ENCODE measurements around the gene SPPL2B.

Gene SPPL2B

DNA sequence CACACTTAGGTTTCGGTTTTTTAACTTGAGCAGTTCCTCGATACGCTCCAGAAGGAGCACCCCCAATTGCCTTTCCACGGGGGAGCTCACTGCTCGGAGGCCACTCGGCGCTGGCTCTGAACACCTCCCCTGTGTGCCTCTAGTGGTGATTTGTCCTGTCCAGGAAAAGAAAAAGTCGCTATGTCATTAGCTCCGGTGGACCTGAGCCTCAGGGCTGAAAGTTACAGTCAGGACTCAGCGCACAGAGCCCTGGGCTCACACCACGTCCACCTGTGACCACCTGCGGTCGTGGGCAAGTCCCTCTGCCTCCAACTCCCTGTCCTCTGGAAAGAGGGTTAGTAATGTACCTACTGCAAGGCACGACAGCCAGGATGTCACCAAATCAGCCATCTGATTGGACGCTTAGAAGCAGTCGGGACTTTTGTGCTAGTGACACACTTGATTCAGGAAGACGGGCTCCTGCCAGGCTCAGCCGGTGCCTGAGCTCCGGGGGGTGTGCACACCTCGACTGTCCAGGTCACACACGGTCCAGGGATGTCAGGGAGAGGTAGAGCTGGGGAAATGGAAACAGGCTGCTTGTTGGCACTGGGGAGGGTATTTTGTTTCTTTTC lies 27.7 kb downstream of the SPPL2B start:
- no peak for DNase-seq

DNA sequence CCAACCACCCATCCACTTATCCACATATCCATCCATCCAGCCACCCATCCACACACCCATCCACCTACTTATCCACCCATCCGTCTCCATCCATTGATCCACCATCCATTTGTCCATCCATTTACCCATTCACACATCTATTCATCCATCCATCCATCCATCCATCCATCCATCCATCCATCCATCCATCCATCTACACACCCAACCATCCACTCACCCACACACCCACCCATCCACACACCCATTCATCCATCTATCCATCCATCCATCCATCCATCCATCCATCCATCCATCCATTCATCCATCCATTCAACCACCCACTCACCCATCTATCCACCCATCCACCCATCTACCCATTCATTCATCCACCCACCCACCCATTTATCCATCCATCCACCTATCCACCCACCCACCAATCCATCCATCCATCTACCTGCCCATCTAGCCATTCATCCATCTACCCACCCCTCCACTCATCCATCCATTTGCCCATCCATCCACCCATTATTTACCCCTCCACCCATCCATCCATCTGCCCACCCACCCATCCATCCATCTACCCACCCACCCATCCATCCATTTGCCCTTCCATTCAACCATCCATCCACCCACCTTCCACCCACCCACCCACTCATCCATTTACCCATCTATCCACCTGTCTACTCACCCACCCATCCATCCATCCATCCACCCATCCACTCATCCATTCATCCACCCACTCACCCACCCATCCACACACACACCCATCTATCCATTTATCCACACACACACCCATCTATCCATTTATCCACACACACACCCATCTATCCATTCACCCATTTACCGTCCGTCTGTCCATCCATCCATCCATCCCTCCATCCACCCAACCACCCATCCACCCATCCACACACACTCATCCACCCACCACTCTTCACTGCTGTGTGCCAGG lies 29.1 kb downstream of the SPPL2B start:
- DNase-seq: no peak

DNA sequence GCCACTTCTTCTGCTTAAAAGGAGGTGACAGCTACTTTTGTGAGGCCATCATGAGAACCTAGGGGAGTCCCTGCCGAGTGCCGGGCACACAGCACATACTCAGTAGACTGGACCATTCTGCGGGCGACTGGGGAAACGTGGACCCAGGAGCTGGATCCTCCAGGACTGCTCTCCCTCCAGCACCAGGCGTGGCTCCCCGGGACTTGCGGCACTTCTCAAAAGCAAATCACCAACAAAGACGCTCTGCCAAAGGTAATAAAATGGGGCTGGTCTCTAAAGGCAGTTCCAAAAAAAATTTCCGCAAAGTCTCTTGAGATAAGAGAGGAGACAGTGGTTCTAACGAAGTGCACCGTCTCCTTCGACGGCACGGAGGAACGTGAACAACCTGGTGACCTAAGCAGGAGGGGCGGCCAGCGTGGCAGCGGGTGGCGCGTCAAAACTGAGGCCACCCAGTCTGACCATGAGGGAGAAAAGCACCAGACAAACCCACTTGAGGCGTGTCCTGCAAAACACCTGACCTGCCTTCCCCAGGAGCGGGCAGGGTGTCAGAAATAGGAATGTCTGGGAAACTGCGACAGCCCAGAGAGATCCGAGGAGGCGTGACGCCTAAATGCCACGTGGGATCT lies 30.2 kb downstream of the SPPL2B start:
- DNase-seq: no peak

DNA sequence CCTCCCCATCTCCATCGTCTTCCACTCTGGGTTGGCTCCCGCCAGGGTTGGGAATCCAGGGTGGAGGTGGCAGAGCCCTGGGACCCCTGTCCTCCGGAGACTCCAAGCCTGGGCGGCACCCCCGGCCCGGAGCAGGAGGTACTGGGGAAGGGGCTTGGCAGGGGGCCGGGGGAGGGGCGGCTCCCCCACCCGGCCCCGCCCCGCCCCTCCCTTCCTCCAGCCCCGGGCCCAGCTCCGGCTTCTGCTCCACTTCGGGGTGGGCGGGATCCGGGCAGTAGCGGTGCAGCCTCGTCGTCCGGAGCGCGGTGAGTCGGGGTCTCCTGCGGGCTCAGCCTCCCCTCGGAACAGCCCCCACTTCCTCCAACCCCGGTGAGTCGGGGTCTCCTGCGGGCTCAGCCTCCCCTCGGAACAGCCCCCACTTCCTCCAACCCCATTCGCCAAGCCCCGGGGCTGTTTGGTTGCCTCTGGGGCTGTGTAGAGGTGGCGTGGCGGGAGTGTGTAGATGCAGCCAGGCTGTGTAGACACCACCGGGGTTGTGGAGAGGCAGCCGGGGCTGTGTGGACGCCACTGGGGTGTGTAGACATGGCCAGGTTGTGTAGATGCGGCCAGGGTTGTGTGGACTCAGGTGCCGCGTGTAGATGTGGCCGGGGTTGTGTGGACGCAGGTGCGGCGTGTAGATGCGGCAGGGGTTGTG lies 31.7 kb downstream of the SPPL2B start, which contains the start of gene TMPRSS9:
TMPRSS9 (plus strand) TSS at position 274 of the 694 bp plus-strand sequence. CDS start 29,521 bp downstream, outside the sequence.
- DNase-seq: no peak

DNA sequence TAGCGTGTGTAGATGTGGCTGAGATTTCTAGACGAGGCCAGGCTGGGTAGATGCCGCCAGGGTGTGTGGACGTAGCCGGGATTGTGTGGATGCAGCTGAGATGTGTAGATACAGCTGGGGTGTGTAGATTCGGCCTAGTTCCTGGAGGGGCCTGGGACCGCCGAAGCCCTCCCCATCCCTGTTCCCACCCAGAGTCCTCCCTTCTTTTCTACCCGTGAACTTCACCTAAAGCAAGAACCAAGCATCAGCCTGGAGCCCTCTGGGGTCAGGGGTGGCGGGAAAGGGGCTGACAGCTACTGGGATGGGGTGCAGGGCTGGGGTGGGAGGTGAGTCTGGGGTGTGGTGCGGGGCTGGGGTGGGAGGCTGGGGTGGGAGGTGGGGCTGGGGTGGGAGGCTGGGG lies 32.3 kb downstream of the SPPL2B start:
- no peak for DNase-seq

DNA sequence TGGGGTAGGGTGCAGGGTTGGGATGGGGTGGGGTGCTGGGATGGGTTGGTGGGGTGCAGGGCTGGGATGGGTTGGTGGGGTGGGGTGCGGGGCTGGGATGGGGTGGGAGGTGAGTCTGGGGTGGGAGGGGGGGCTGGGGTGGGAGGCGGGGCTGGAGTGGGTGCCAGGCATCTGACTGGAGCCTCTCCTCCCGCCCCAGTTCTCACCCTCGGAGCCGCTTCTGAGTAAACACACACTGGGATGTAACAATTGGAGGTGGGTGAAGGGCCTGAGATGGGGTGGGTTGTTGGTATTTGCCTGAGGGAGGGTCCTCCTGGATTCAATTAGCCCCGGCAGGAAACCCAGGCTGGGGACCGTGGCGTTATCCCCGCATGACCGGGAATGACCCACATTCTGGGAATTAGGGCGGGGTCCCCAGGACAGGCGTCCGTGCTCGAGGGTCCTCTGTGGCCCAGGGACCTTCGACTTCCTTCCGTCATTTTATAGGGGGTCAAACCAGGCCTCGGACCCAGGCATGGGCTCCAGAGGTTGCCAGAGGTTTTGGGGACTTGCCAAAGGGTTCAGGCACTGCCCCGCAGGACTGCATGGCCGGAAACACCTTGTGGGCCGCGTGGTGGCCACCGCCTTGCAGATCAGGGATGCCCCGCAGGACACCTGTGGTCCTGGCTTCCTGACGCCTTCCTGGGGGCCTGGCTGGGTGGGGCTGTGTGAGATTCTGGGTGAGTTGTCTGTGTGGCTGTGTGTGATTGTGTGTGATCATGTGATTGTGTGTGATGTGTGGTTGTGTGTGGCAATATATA lies 33.0 kb downstream of the SPPL2B start:
- no peak for DNase-seq

DNA sequence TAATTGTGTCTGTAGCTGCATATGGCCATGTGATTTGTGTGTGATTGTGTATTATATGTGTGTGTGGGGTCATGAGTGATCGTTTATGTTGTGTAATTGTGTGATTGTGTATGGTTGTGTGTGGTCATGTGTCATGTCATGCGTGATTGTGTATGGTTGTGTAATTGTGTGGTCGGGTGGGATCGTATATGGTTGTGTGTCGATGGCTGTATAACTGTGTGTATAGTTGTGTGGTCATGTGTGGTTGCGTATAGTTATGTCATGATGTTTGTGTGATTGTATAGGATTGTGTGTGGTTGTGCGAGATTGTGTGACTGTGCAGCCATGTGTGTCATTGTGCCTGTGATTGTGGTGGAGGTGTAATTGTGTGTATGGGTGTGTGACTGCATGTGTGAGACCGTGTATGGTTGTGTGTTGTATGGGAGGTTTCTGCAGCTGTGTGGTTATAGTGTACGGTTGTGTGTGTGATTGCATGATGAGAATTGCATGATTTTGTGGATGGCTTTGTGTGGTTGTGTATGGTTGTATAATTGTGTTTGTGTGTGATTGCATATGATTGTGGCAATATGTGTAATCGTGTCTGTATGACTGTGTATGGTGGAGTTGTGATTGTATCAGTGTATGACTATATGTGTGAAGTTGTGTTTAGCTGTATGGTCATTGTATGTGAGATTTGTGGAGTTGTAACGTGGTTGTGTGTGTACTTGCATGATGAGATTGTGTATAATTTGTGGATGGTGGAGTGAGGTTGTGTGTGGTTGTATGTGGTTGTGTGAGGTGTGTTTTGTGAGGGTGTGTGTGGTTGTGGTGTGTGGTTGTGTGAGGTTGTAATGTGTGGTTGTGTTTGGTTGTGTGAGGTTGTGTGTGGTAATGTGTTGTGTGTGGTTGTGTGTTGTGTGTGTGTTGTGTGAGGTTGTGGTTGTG lies 33.8 kb downstream of the SPPL2B start:
- DNase-seq: no peak

DNA sequence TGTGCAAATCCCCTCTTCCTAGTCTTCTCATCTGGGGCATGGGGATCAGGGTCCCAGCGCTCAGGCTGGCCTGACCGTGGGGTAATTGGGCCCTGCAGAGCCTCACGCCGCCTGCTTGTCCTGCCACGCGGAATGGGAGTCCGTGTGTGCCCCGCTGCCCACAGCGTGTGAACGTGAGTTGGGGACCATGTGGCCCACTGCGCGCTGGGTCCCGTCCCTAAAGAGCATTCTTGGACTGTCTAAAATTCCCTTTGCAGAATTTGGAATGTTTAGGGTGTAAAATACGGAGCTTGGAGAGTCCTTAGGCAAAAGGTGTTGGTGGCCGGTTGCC lies 34.5 kb downstream of the SPPL2B start:
- DNase-seq: no peak

DNA sequence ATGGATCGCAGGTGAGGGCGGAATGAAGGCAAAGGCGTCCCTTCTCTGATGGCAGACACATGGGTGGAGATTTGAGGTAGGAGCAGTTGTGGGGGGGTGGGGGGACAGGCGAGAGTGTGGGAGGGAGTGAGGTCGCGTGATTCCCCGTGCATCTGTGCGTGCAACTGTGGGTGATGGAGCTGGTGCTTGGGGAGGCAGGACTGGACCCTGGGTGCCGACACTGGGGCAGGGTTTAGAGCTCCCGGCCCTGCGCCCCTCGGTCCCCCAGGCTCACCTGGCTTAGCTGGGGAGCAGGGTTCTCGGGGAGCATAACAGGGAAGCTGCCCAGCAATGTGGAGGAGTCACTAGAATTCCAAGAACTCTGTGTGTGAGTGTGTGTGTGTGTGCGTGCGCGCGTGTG lies 34.9 kb downstream of the SPPL2B start:
- DNase-seq: no peak

DNA sequence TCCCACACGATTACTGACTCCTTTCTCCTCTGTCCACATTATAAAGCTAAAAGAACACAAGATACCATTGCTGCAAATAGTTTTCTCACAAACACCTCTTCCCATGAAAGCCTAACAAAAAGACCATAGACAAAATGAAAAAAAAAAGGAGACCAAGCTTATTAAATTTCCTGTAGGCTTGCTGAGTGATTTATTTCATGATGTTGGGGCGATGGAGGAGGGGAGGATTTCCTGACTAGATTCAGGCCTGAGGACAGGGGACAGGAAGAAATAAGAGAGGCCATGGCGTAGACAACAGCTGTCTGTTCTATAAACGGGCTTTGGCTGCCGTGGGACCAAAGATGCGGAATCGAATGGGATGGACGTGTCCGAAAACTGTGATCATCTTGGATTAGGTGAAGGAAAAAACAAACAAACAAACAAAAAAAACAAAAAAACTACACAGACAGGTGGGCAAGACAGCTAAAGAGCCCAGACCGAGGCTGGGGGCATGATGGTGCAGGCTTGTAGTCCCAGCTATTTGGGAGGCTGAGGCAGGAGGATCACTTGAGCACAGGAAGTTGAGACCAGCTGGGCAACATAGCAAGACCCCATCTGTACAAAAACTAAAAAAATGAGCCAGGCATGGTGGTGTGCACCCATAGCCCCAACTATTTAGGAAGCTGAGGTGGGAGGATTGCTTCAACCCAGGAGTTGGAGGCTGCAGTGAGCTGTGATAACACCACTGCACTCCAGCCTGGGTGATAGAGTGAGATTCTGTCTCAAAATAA lies 36.9 kb downstream of the SPPL2B start:
- no peak for DNase-seq

DNA sequence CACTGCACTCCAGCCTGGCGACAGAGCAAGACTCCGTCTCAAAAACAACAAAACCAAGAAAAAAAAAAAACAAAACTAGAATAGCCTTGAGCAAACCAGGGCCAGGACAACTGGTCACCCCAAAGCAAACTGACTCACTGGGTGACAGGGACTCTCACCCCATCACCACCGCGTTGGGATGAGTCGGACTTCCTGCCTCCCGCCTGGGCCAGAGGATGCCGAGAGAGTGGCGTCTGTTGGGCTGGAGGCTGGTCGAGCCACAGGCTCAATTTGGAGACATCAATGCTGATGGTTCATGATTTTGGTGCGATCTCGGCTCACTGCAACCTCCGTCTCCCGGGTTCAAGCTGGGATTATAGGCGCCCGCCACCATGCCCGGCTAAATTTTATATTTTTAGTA lies 43.2 kb downstream of the SPPL2B start:
- DNase-seq: no peak

DNA sequence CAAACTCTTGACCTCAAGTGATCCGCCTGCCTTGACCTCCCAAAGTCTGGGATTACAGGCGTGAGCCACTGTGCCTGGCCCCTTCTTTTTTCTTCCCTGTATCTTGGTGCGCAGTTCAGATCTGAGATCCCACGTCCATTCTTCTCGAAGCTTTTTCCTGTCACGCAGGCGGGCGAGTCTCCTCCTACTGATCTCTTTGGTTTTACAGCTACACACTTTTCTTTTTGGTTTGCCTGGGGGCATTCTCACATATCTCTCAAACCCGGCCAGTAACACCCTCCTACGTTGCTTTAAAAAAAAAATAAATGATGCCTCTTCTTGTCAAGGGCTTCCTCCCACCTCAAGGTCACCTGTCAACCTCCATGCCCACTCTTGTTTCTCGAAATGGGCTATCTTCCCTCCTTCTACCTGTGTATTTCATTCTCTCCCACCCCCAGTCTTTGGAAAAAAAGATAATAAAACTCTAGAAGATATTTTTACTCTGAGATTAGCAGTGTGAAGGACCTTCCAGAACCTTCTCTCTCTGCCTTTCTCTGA lies 43.7 kb downstream of the SPPL2B start:
- no peak for DNase-seq

DNA sequence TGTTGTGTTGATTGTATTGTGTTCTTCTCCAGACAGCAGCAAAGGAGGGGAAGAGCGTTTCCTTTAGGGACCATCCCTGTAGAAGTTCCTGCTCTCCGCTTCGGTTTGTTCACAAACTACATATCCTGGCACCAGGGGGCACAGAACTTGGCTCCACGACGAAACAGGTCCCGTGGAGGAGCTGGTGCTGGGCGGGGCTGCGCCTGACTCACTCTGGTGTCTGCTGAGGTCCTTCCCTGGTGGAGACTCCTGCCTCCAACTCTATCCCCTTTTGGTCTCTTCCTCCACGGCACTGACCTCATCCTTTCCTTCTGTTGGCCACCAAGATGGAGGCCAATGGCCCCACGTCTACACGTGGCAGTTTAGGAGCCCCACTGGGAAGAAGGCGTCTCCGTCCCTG lies 46.3 kb downstream of the SPPL2B start:
- DNase-seq: no peak

DNA sequence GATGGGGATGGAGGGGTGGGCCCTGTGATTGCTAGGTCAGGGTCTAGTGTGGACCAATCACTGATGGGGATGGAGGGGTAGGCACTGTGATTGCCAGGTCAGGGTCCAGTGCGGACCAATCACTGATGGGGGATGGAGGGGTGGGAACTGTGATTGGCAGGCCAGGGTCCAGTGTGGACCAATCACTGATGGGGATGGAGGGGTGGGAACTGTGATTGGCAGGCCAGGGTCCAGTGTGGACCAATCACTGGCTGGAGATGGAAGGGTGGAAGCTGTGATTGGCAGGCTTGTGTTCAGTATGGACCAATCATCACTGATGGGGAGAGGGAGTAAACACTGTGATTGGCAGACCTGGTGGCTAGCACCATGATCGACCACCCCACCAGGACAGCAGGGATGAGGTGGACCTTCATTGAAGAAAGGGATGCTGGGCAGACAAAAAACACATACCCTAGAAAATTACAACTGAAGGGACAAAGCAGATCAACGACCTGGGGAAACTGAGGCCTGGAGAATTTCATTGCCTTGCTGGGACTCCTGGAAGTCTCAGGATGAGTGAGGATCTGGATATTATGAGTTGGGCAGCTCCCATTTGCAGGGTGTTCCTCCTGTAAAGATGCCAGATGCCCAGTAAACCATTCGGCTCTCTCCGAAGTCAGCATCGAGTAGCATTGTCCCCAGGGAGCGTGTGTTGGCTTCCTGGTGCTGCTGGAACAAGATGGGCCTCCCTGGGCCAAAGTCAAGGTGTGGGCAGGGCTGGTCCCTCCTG lies 47.1 kb downstream of the SPPL2B start:
- no peak for DNase-seq

DNA sequence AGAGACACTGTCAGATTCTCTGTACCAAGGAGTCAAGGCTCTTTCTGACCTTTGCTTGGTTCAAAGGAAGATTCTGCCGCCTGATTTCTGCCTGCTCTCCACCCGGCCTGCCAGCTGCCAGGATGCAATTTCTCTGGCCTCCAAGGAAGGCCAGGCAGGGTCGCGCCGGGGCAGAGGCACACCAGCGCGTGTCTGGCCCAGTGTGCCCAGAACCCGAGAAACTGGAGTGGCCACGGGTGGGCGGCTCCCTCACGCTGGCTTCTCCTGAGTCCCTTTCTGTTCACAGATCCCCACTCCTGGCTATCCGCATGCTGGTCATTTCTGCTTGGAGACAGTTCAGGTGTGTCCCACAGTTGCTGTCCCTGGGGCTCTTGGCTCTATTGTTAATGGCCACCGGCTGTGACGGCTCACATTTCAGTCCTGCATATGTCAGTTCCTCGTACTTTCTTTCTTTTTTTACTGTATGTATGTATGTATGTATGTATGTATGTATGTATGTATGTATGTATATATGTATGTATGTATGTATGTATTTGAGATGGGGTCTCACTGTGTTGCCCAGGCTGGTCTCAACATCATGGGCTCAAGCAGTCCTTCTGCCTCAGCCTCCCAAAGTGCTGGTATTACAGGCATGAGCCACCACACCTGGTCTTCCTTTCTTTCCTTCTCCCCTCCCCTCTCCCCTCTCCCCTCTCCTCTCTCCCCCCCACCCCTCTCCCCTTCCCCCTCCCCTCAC lies 48.5 kb downstream of the SPPL2B start:
- no peak for DNase-seq

DNA sequence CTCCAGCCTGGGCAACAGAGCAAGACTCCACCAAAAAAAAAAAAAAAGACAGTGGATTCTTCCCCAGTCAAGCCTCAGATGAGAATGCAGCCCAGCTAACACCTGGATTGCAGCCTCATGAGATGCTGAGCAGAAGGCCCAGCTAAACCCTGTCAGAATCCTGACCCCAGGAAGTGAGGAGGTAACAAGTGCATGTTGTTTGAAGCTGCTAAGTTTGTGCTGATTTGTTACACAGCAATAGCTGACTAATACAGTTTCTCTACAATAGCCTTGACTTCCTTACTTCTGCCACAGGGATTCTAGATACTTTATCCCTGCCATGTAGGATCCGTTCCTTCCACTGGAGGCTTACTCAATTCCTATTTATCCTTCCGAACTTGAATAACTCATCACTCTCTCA lies 52.1 kb downstream of the SPPL2B start:
- no peak for DNase-seq

DNA sequence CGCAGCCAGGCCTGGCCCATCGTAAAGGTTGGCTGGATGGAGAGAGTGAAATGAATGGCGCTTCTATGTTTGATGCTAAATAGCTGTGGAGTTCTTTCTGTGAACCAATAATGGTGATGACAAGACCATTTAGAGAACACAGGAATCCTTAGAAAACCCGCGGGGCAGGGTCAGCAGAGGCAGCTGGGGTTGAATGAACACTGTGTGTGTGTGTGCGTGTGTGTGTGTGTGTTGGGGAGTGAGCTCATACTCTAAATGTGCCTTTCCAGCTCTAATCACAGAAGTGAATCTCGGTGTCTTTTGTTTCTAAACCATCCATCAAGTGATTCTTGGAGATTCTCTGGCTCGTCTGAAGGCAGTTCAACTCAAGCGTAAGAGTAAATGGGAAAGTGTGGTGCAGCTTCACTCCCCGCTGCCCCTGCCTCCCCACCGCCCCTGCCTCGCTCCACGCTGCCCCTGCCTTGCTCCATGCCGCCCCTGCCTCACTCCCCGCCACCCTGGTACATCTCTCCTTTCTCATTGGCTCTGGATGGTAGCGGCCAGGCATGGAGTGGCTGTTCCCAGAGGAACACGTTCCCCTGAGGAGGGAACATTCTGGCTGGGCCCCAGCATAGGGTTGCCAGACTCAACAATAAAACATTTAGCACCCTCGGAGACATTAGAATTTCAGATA lies 52.8 kb downstream of the SPPL2B start:
- DNase-seq: no peak

DNA sequence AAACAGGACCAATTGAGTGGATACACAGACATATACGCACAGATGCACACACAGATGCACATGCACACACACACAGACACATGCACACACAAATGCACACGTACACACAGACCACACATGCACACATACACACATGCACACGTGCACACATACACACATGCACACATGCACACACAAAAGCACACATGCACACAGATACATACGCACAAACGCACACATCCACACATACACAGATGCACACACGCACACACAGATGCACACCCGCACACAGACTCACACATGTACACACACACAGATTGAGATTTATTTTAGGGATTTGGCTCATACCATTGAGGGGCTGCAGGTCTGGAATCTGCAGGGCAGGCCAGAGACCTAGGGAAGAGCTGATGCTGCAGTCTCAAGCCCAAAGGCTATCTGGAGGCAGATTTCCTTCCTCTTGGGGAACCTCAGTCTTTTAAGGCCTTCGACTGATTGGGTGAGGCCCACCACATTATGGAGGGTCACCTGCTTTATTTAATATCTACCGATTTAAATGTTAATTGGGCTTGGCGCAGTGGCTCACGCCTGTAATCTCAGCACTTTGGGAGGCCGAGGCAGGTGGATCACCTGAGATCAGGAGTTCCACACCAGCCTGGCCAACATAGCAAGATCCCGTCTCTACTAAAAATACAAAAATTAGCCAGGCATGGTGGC lies 54.2 kb downstream of the SPPL2B start:
- DNase-seq: no peak
